Loucy (cell line): Measurements from ENCODE around the gene MAMLD1.

Experiments used
- CTCF ChIP-seq: fragments of 200-600 bp; sonication (generic); conservative IDR thresholded peaks from 2 replicates; pipeline ENCODE4 v1.5.1; 2014; ENCODE audit warnings: mild to moderate bottlenecking, antibody characterized with exemption, low read length
- EZH2phosphoT487 ChIP-seq: fragments of 200-600 bp; IDR thresholded peaks from 2 replicates; pipeline ENCODE4 v1.6.1; 2018; ENCODE audit warnings: antibody characterized with exemption, mild to moderate bottlenecking, moderate library complexity, borderline replicate concordance

GRCh38 chrX:150547375-150548115 is 184.4 kb downstream of the MAMLD1 start:
- TF ChIP-seq CTCF: no peak
- no peak for TF ChIP-seq EZH2phosphoT487
